Activated naive CD8-positive, alpha-beta T cell (primary cell): ENCODE results near the gene DENND4B.

ENCODE experiments used
- H3K27ac Mint-ChIP-seq: one replicate; pipeline ENCODE4 v1.8.0; 2021; ENCODE audit warnings: mixed read lengths
- H3K27me3 Mint-ChIP-seq: one replicate; pipeline ENCODE4 v1.8.0; 2021; ENCODE audit warnings: mixed read lengths
- H3K36me3 Mint-ChIP-seq: one replicate; pipeline ENCODE4 v1.8.0; 2021; ENCODE audit warnings: mixed read lengths
- H3K4me1 Mint-ChIP-seq: one replicate; pipeline ENCODE4 v1.8.0; 2021; ENCODE audit warnings: low read depth, mixed read lengths
- H3K4me3 Mint-ChIP-seq: one replicate; pipeline ENCODE4 v1.8.0; 2021; ENCODE audit warnings: mild to moderate bottlenecking, mixed read lengths
- H3K9me3 Mint-ChIP-seq: one replicate; pipeline ENCODE4 v1.8.0; 2021; ENCODE audit warnings: low read depth, mixed read lengths

The DENND4B gene

DNA sequence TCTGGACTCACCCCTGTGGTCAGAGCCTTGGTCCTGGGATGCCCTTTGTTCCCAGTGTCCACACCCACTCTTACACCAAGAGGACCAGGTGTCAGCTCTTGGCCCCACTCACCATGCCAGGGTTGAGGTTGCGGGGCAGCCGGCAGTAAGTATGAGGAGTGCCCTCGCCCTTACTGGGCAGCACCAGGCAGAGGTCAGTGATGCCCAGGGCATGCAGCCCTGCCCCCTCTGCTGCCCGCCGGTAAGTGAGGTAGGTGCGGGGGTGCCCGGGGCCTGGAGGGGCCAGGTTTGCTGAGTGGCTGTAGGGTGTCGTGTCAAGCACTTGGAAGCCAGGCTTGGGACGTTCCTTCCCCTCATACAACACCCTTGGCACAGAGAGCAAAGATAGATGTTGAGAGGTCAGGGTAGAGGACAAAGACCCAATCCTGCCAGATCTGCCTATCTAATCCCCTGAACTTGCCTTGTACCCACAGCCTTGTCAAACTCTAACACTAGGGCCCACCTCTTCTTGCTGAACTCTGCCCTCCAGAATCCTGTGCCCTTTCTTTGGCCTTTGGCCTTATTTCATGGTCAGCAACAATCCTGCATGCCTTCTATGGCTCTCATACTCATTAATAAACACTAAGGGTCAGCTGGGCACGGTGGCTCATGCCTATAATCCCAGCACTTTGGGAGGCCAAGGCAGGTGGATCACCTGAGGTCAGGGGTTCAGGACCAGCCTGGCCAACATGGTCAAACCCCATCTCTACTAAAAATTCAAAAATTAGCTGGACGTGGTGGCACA lies 3.6 kb downstream of the DENND4B start:
- Mint-ChIP-seq H3K27me3 (no peaks in the 10 kb centered on the region), H3K27ac (peak overlapping the region; percentile 22), H3K4me1 (peaks cover 30% of the 10 kb centered on the region), H3K9me3 (no peaks in the 10 kb centered on the region), H3K36me3 (no peaks in the 10 kb centered on the region), H3K4me3 (peak overlapping the region; percentile 49)

DNA sequence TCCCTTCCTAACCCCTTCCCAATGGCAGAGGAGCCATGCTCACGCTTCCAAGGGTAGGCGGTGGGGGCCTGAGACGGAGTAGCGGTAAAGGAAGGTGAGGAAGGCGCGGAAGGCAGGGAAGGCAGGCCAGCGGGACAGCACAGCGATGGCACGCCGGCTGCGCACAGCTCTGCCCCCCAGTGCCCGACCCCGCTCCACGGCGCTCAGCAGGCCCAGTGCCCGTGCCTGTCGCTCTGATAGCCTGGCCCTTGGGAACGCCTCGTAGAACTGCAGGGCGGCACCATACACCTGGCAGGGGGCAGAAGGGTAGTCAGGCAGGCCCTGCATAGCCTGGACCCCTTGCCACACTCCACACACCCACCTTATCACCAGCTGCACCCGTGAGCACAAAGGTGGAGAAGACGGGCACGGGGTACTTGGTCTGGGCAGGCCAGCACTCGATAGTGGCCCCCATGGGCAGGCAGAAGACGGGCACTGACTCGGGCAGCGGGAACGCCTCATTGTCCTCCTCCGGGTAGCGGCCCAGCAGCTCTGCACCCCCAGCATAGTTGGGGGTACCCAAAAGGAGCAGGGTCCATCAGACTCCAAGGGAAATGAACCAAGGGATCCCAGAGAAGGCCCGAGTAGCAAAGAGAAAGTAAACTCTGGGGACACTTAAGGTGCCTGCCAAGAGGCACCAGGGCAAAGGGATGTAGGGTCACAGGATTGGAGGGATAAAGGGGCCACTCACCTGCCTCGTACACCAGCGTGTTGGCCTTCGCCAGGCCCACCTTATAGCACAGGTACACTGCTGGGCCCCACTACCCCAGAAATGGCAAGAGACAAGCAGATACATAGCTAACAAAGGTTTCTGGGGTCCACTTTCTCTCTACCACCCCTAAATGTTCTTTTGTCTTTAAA lies 4.4 kb downstream of the DENND4B start:
- H3K9me3 Mint-ChIP-seq = no peaks in the 10 kb centered on the region
- H3K4me3 Mint-ChIP-seq = no peak overlapping the region
- peaks cover 3% of the 10 kb centered on the region for H3K36me3 Mint-ChIP-seq
- no peaks in the 10 kb centered on the region for H3K27me3 Mint-ChIP-seq
- no peak overlapping the region for H3K27ac Mint-ChIP-seq
- peaks cover 28% of the 10 kb centered on the region for H3K4me1 Mint-ChIP-seq

DNA sequence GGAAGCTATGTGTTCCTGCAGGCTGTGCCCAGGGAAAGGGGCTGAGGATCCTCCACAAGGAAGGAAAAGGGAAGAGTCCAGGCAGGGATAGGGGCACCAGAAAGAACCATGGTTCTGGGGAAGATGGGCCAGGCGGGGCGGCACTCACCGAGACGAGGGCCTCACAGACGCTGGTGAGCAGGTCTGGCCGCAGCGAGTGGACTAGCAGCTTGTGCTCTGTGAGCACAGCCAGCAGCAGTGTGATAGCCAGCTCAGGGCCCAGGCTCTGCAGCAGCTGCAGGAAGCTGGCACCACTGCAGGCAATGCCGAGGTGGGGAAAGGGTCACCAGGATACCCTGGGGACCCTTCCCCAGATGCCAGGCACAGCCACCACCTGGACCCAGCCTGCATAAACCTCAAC lies 5.8 kb downstream of the DENND4B start:
- Mint-ChIP-seq H3K9me3 (no peaks in the 10 kb centered on the region), H3K36me3 (peaks cover 8% of the 10 kb centered on the region), H3K27me3 (no peaks in the 10 kb centered on the region), H3K27ac (no peak overlapping the region), H3K4me3 (no peak overlapping the region), H3K4me1 (peaks cover 25% of the 10 kb centered on the region)

DNA sequence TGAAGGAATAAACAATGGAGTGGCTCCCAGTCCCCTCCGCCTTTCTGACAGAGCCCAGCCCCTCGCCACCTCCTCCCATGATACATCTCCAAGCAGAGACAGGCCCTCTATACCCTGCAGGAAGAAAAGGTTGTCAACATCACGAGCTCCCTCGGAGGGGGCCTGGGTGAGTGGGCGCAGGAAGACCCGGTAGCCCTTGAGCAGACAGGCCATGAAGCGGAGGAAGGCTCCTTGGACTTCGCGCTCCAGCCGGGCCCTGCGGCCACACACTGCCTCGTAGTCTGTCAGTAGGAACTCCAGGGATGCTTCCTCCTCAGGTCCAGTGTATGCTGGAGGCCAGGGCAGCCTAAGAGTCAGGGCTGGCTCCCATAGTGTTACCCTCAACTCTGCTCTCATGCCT lies 7.0 kb downstream of the DENND4B start:
- peaks cover 21% of the 10 kb centered on the region for H3K4me1 Mint-ChIP-seq
- peaks cover 8% of the 10 kb centered on the region for H3K36me3 Mint-ChIP-seq
- H3K4me3 Mint-ChIP-seq = no peak overlapping the region
- H3K27ac Mint-ChIP-seq = peak overlapping the region; percentile 46
- H3K27me3 Mint-ChIP-seq = no peaks in the 10 kb centered on the region
- no peaks in the 10 kb centered on the region for H3K9me3 Mint-ChIP-seq

DNA sequence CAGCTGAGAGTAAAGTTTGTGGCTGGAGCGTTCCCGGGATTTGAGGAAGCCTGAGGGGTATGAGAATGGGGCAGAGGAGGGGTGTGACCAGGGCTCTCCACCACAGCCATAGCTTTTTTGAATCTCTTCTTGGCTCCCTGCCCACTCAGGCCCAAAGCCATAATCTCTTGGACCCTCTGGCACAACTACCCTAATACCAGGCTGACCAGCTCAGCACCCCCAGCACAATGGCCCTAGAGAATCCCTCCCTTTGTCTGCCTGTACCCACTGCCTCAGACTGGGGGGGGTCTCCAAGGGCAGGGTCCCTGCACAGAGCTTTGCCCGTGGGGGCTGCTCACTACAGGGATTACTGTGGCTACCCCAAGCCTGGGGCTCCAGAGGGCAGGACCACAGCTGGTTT lies 7.5 kb downstream of the DENND4B start:
- H3K4me3 Mint-ChIP-seq = no peak overlapping the region
- peaks cover 8% of the 10 kb centered on the region for H3K36me3 Mint-ChIP-seq
- H3K27me3 Mint-ChIP-seq = no peaks in the 10 kb centered on the region
- peak overlapping the region; percentile 46 for H3K27ac Mint-ChIP-seq
- peaks cover 17% of the 10 kb centered on the region for H3K4me1 Mint-ChIP-seq
- H3K9me3 Mint-ChIP-seq = no peaks in the 10 kb centered on the region

DNA sequence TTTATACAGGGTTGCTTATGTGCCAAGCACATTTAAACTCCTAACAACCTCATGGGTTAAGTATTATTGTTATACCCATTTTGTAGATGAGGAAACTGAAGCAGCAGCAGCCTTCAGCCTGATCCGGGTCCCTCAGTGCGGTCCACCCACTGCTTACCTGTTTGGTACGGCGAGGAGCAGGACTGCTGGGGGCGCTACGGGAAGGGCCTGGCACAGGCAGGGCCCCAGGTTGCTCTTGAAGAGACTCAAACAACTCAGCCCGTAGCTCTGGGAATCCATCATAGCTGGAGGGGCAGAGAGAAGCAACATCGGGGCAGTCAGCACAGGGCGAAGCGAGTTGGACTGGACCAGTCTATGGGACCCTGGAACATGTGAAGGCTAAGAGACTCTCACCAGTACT lies 9.2 kb downstream of the DENND4B start:
- Mint-ChIP-seq H3K9me3 (no peaks in the 10 kb centered on the region), H3K36me3 (peaks cover 8% of the 10 kb centered on the region), H3K4me3 (no peak overlapping the region), H3K27ac (no peak overlapping the region), H3K4me1 (peaks cover 6% of the 10 kb centered on the region), H3K27me3 (no peaks in the 10 kb centered on the region)

DNA sequence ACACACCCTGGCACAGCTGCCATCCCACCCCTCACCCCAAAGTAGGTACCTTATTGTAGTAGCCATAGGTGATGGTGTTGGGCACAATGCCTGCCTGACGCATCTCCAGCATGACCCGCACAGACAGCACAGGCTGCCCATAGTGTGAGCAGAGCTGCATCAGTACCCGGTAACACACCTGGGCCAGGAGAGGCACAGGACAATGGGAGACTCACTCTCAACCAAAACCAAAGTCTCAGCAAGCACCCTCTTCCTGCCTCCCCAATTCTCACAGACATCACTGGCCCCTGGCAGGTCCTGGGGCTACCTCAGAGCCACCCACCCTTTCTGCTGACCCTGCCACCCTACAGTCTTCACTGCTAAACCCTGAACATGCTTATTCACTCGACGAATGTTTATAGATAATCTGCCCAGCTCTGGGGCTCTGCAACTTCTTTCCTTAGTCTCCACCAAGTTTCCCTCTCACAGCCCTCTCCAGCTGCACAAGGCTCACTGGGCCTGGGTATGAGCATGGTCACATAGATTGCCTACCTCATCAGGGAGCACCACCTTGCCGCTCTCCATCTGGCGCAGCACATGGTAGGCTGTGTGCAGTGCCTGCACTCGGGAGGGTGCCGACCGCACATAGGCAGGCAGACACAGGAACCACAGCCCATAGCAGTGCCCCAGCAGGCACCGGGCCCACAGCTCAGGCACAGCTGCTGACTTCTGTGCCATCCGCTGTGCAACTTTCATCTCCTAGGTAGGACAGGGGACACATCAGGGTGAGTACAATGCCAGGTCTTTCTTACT lies 10.3 kb downstream of the DENND4B start:
- Mint-ChIP-seq H3K27ac (peak overlapping the region; percentile 29), H3K9me3 (no peaks in the 10 kb centered on the region), H3K27me3 (no peaks in the 10 kb centered on the region), H3K4me3 (no peak overlapping the region), H3K36me3 (peaks cover 8% of the 10 kb centered on the region), H3K4me1 (peaks cover 2% of the 10 kb centered on the region)

DNA sequence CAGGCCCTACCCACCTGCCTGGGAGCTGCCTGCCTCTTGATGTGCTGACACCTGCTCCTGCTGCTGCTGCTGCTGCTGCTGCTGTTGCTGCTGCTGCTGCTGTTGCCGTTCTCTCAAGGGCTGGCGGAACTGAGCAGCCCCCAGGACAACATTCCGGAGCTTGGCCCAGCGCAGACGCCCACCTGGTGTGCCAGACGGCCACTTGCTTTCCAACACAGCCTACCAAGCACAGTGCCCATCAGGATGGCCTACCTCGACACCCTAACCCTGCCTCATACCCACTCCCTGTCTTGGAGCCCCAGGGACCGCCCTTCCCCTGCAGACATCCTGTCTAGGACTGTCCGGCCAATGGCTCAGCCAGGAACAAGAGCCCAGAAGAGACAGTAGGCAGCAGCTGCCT lies 11.8 kb downstream of the DENND4B start:
- H3K4me1 Mint-ChIP-seq = no peaks in the 10 kb centered on the region
- no peak overlapping the region for H3K4me3 Mint-ChIP-seq
- H3K27me3 Mint-ChIP-seq = no peaks in the 10 kb centered on the region
- H3K9me3 Mint-ChIP-seq = no peaks in the 10 kb centered on the region
- H3K27ac Mint-ChIP-seq = peak overlapping the region; percentile 67
- H3K36me3 Mint-ChIP-seq = peaks cover 8% of the 10 kb centered on the region

DNA sequence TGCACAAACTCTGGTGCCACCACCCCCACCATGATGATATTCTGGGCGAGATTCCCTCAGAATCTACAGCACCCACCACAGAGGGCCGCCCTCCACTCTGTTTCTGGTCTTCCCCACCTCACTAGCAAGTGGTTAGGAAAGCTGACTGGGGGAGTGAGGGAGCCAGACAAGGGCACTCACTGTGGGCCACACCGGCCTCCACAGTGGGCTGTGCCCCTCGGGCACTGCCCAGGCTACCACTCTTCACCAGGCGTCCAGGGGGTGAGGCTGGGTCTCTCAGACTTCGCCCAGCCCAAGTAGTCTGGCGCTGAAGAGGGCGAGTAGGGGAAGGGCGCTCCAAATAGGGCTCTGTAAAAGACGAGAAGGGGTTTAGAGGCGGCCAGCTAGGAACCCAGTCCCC lies 12.6 kb downstream of the DENND4B start:
- H3K27ac Mint-ChIP-seq = no peak overlapping the region
- no peaks in the 10 kb centered on the region for H3K27me3 Mint-ChIP-seq
- no peak overlapping the region for H3K4me3 Mint-ChIP-seq
- no peaks in the 10 kb centered on the region for H3K9me3 Mint-ChIP-seq
- H3K4me1 Mint-ChIP-seq = peaks cover 2% of the 10 kb centered on the region
- peaks cover 8% of the 10 kb centered on the region for H3K36me3 Mint-ChIP-seq

DNA sequence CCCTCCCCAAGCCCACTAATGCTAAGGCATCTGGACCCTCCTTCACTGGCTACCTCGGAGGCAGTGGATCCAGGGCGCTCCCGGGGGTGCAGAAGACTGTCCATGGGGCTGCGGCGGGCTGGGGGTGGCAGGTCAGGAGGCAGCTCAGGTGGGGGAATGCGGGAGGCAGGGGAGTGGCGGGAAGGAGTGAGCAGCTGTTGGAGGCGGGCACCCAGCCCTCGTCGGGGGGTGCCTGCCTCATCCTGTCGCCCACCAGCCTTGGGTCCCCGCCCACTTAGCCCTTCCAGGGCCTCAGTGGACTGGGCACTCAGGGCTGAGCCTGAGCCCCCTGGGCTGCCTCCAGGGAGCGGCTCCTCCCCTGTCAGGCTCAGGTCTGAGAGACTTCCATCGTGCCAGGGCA lies 13.1 kb downstream of the DENND4B start:
- Mint-ChIP-seq H3K27ac (no peak overlapping the region), H3K36me3 (peaks cover 8% of the 10 kb centered on the region), H3K27me3 (no peaks in the 10 kb centered on the region), H3K9me3 (no peaks in the 10 kb centered on the region), H3K4me1 (peaks cover 7% of the 10 kb centered on the region), H3K4me3 (no peak overlapping the region)

DNA sequence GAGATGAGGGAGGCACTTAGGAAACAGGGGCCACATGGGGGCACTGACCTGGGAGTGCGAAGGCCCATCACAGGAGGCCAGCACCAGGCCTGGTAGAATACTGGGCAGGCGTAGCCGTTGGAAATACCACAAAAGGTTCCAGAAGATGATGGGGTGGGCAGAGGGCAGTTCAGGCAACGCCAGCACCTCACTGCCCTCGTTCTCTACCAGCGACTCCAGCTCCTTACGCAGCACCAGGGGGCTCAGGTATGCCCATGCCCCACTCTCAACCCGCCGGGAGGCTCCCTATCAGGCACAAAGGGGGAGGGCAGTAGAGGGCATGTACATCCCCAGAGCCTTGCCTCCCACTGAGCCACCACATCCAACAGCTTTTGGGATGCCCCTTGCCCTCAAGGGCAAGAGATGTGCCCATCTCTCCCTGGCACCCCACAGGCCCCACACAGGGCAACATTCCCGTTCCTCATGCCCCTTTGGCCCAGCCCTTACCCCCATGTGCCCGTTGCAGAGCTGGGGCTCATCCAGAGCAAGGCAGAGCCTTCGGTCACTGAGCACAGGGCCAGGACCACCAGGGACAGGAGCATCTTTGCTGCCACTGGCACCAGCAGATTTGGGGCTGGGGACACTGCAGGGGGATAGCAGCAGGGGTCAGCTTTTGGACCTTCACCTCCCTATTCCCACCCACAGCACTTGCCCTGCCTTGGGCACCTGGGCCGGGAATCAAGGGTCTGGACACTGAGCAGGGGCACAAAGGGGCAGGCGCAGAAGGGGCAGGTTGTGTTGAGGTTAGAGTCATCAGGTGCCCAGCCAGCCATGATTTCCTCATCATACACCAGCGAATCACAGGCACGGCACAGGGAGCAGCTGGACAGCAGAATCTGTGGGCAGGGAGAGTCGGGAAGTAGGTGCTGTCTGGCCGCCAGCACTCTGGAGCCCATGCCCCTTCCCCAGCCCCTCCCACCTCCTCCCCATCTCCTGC lies 14.1 kb downstream of the DENND4B start:
- H3K36me3 Mint-ChIP-seq = peaks cover 6% of the 10 kb centered on the region
- H3K9me3 Mint-ChIP-seq = no peaks in the 10 kb centered on the region
- H3K4me3 Mint-ChIP-seq = no peak overlapping the region
- no peaks in the 10 kb centered on the region for H3K27me3 Mint-ChIP-seq
- no peak overlapping the region for H3K27ac Mint-ChIP-seq
- H3K4me1 Mint-ChIP-seq = peaks cover 12% of the 10 kb centered on the region

DNA sequence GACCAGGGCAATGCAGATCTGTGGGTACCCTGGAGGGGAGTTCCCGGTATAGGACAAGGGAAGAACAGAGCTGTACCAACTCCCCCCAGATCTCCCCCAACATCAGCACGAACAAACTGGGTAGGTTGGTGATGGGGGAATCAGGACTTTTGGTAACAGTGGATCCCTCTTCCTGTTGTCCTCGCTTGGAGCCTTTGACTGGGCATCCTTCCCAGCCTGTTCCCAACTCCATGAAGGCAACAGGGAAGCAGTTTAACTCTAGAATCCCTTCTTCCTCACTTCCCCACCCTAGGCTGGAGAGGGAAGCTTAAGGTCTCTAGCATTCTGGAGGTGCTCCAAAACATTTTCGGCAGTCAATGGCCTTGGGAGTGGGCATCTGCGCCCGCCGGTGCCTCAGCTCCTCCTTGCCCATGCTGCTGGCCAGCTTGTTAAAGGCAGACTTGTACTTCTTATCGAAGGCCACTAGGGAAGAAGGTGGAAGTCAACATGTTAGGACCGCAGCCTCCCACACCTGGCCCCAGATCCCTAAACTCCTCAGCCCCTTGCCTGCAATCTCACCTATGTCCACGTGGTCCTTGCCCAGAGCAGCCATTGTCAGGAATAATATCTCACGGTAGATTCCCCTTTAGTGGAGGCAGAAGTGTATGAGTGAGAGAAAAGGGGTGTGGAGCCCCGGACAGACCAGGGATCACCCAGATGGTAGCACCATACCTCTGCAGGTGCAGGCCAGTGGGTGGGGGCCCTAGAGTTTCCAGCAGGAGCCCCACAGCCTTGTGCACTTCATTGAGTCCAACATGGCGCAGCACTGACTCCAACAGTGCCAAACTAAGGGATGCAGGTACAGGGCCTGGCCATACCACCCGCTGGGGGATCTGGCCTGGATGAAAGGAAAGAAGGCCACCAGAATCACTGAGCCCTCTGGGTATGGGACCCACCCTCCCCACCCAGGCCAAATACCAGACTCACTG lies 16.3 kb downstream of the DENND4B start:
- Mint-ChIP-seq H3K27ac (no peak overlapping the region), H3K9me3 (no peaks in the 10 kb centered on the region), H3K27me3 (no peaks in the 10 kb centered on the region), H3K4me3 (no peak overlapping the region), H3K36me3 (no peaks in the 10 kb centered on the region), H3K4me1 (peaks cover 17% of the 10 kb centered on the region)

DNA sequence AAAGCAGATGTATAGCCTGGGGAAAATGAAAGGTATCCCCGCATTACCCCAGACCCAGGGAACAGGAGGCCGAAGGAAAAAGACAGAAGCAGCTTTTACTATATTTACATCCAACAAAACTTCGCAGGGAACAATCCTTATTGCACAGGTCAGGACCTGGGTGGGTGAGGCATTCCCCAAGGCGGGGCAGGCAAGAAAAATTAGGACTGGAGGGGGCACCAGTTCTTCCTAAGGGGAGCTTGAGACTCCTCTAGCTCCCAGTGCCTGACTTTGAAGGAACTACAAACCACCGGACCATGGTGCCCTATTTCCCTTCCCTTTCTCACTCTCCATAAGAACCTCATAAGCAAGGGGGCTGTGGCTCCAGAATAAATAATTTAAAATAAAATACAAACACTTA lies 17.1 kb downstream of the DENND4B start:
- H3K4me3 Mint-ChIP-seq = no peak overlapping the region
- H3K36me3 Mint-ChIP-seq = no peaks in the 10 kb centered on the region

More for the DNA sequence above, 17.1 kb downstream of the DENND4B start:
- Mint-ChIP-seq H3K27me3 (no peaks in the 10 kb centered on the region), H3K27ac (no peak overlapping the region), H3K4me1 (peaks cover 17% of the 10 kb centered on the region), H3K9me3 (no peaks in the 10 kb centered on the region)
